GM18507 (cell line): ENCODE data around the gene RORC.

ENCODE experiments used
- DNase-seq: peaks from one replicate; pipeline ENCODE4 v3.0.0; 2011; ENCODE audit warnings: low read depth; ENCODE audit not compliant: insufficient read length; ENCODE audit errors: extremely low spot score
- FAIRE-seq: peaks from 2 replicates; lab custom pipeline; 2011; peaks lifted over from hg19 to GRCh38; lab: Jason Lieb, UNC

Gene RORC

GRCh38 chr1:151809985-151810556 lies 21.5 kb downstream of the RORC start:
- FAIRE-seq (no peak), DNase-seq (no peak)

- FAIRE-seq = no peak
- no peak for DNase-seq
Measured at GRCh38 chr1:151809290-151809984, 22.2 kb downstream of the RORC start.

GRCh38 chr1:151807766-151808165 lies 23.8 kb downstream of the RORC start:
- FAIRE-seq = no peak
- DNase-seq = no peak

DNA sequence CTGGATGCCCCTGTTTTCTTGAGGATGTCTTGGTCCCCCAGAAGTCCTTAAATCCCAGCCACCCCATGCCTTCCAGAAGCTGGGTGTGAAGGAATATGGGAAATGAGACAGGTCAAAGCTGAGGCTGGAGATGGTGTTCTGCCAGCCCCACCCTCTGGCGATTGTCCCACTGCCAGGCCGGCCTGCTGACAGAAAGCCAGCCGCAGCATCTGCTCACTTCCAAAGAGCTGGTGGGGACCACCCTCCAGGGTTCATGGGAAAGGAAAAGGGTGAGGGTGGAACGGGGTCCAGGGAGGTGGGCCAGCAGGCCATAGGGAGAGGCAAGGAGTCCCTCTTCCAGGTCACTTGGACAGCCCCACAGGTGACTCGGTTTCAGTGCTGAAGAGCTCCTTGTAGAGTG lies 24.5 kb downstream of the RORC start:
- DNase-seq = no peak
- FAIRE-seq = no peak

GRCh38 chr1:151806170-151806569 lies 25.4 kb downstream of the RORC start:
- FAIRE-seq (no peak), DNase-seq (no peak)

DNA sequence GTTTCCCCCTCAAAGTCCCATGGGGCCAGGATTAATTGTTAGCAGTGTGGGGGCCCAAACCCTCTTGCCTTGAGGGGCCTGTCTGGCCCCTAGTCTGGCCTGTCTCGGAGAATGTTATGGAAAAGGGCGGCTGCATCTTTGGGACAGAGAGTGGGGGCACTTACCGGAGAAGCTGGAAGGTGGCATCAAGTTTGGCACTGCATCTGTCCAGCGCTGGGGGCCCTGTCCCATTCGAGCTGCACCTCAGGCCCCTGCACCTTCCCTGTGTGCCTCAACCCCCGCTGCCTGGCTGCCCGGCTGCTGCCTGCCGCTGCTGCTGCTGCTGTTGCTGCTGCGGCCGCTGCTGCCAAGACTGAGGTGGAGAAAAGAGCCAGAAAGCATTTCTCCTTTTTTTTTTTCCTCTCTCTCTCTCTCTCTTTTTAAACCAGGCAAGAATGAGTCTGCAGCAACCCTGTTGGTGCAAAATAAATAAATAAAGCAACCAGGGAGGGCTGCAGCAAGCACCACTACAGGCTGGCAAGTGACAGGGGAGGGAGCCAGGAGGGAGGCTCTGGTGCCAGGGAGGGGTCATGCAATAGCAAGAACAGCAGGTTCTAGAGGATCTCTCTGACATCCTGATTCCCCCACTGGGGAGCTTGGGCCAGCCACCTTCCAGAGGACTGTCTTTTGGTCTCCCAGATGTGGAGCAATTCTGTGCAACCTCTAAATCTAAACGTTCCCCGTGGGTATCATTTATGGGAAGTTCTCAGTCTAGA lies 26.4 kb downstream of the RORC start, which contains the start of gene LINGO4:
LINGO4 (minus strand) TSS at position 354 of the 755 bp plus-strand sequence. CDS start 2,715 bp downstream, outside the sequence.
- DNase-seq = no peak
- no peak for FAIRE-seq

DNA sequence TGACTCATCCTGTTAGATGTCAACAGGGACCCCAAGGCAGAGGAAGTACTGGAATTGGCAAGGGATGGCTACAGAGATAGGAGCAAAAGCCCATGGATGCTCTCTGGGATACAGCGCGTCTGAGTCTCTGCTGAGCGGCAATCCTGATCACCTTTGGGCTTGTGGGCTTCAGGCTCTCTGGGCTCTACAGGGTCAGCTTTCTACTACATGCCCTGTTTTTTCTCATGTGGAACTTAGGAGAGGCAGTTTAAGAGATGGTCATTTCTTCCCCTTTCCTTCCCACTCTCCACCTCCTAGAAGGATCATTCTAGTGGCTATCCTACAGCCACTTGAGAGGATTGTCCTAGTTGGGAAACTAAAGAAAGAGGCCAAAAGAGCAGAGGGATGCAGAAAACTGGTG lies 27.7 kb downstream of the RORC start:
- no peak for FAIRE-seq
- no peak for DNase-seq

GRCh38 chr1:151803164-151803563 lies 28.4 kb downstream of the RORC start:
- FAIRE-seq (no peak), DNase-seq (no peak)

- DNase-seq = no peak
- FAIRE-seq = no peak
Measured at GRCh38 chr1:151802372-151802771, 29.2 kb downstream of the RORC start.

GRCh38 chr1:151801846-151802245 lies 29.8 kb downstream of the RORC start:
- DNase-seq = no peak
- no peak for FAIRE-seq

GRCh38 chr1:151801310-151801820 lies 30.2 kb downstream of the RORC start:
- FAIRE-seq (no peak), DNase-seq (no peak)

DNA sequence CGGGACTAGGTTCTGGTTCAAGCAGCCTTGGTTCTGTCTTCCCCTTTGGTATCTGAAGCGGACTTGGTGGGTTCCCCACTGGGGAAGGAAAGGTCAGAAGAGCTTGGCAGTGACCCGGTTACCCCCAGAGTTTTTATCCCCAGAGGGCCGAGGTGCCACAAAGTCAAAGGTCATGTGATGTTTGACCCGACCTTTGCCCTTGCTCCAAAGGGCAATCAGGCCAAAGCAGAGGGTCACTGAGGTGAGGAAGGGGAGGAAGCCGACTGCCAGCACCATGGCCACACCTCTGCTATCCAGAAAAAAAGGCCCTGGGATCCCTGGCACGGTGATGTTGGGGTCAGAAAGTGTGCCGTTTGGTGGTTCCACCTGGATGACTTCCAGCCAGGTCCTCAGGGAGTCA lies 30.8 kb downstream of the RORC start:
- FAIRE-seq = no peak
- DNase-seq = no peak

- no peak for FAIRE-seq
- no peak for DNase-seq
Measured at GRCh38 chr1:151799179-151800022, 32.2 kb downstream of the RORC start.

DNA sequence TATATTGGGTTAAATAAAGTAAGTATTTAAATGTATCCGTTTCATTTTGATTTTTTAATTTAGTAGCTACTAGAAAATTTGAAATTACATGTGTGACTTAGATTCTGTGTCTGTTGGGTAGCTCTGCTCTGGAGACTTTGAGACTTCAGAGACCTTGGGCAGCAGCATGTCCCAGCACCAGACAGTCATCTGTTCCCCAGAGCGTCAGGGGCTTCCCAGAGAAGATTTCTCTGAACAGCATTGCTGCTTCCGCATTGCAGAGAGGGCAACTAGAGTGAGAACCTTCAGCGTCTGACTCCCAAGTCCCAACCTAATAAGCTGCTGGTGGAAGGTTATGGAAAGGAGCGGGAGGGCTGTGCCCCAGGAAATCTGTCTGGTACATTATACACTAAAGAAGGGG lies 33.0 kb downstream of the RORC start:
- no peak for DNase-seq
- no peak for FAIRE-seq

DNA sequence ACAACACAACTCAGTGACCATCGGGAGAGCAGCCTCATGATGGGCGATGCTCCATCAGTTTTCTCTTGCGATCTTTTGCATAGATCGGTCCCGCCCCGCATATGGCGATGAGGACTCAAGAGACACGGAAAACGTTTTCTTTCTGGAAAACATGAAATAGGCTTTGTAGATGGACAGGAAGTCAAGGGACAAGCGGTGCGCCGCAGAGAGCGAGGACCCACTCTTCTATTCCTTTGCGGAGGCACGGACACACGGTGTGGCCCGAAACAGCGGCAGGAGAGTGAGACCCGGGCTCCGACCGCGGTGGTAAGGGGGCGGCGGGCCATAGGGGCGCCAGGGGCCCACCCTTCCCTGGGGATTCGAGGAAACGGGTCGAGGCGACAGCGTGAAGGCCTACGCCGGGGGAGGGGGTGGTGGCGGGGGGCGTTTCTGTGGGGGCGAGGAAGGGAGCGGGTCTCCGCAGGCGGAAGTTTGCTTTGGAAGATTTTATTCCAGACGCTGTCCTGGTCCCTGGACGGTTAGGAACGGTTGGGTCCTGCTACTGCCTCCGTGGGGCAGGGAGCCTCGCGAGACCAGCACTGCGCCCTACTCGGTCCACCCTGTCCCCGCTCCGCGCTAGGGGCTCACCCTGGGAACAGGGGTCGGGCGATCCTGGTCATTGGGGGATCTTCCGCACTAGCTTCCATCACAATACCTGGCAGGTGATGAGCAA lies 40.5 kb downstream of the RORC start:
- no peak for DNase-seq
- no peak for FAIRE-seq

DNA sequence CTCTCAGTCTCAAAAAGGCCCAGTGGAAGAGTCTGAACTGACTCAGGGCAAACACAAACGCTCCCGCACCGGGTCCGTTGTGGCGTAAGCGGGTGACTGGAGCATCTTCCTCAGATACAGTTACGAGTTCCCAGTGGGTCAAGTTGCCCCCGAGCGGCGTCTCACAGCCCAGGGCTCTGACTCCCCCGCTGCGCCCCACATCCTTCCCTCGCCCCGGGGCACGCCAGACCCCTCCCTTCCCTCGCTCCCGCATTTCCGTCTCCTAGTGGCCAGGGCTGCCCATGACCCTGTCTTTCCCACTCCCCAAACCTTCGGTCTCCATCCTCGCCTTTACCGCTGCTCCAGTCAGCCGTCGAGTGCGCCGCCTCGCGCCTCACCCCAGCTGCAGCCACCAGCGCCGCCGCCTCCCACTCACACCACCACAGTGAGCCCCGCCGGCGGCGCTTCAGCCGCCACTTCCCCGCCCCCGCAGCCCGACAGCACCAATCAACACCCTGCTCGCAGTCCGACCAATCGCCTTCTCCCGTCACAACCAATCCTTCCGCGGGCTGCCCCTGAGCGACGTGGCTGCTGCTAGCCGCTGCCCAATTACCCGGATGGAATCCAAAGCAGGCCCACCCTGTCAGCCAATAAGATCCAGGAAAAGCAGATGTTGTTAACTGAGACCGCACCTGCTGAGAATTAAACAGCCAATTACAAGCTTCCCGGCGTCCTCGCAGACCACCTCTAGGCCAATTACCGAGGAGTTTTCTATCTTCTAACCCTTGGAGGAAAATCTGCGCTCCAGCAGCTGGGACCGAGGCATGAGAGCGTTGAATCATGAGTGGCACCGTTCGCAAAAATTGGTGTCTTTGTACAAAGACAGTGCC lies 41.3 kb downstream of the RORC start, which contains the start of gene TDRKH:
TDRKH (minus strand) TSS at position 430 of the 869 bp plus-strand sequence. CDS start 7,478 bp downstream, outside the sequence.
- DNase-seq = peak; percentile 97
- FAIRE-seq = peak; percentile 99

DNA sequence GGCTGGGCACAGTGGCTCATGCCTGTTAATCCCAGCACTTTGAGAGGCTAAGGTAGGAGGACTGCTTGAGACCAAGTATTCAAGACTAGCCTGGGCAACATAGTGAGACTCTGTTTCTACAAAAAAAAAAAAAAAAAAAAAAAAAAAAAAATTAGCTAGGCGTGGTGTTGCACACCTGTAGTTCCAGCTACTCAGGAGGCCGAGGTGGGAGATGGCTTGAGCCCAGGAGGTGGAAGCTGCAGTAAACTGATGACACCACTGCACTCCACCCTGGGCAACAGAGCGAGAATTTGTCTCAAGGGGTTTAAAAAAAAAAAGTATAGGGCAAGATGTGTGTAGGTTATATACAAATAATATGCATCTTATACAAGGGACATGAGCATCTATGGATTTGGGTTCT lies 43.9 kb downstream of the RORC start:
- no peak for FAIRE-seq

DNA sequence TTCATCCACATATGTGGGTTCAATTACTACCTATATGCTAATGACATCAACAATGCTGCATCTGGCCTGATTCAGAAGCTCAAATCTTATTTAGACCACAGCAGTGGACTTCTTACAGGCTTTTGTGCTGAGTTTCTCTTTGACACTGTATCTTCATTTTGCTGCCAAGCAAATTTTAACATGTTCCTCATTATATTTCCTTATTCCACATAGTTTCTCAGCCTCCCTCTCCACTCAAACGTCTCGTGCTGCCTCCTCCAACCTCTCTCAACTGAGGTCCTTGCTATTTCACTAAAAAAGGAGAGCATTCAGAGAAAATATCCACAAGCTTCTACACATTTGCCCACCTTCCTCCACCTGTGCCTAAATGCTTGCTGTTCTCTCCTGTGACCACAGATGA lies 47.8 kb downstream of the RORC start:
- FAIRE-seq (no peak), DNase-seq (no peak)

More for the DNA sequence above, 43.9 kb downstream of the RORC start:
- DNase-seq = no peak
